Karpas-422 (cell line): ENCODE data around the gene EXOC6. TPM values are rescaled to one million over a fixed set of nuclear protein-coding genes. Genes with fewer than 3 reads are reported as not detected.
"Not testable (repeated sequence)": the region's sequence is repeated elsewhere in the genome, so short reads cannot be mapped to it uniquely, and the experiment has no call there.

Experiments used
- DNase-seq: peaks from one replicate; pipeline ENCODE4 v3.0.0-alpha.2; 2015
- H2AFZ ChIP-seq: fragments of 200-600 bp; sonication (generic); 2 replicates; pipeline ENCODE4 v1.6.1; 2014; ENCODE audit warnings: antibody characterized with exemption, low read length, mixed read lengths
- H3K27ac ChIP-seq: fragments of 200-600 bp; sonication (generic); 2 replicates; pipeline ENCODE4 v1.5.1; 2014; ENCODE audit warnings: mild to moderate bottlenecking, low read length, moderate library complexity
- H3K27me3 ChIP-seq: fragments of 200-600 bp; sonication (generic); 2 replicates; pipeline ENCODE4 v1.6.1; 2014; ENCODE audit warnings: low read length, mixed read lengths
- H3K36me3 ChIP-seq: fragments of 200-600 bp; sonication (generic); 2 replicates; pipeline ENCODE4 v1.6.1; 2014; ENCODE audit warnings: low read length, mixed read lengths; ENCODE audit not compliant: insufficient read depth
- H3K4me1 ChIP-seq: fragments of 200-600 bp; sonication (generic); 2 replicates; pipeline ENCODE4 v1.6.1; 2014; ENCODE audit warnings: mild to moderate bottlenecking, low read length, mixed read lengths
- H3K4me2 ChIP-seq: fragments of 200-600 bp; sonication (generic); 2 replicates; pipeline ENCODE4 v1.6.1; 2014; ENCODE audit warnings: low read length, low read depth, mild to moderate bottlenecking; ENCODE audit not compliant: poor library complexity, severe bottlenecking
- H3K4me3 ChIP-seq: fragments of 200-600 bp; sonication (generic); 2 replicates; pipeline ENCODE4 v1.5.1; 2014; ENCODE audit warnings: mild to moderate bottlenecking, antibody characterized with exemption, low read length, mixed read lengths
- H3K79me2 ChIP-seq: fragments of 200-600 bp; sonication (generic); 2 replicates; pipeline ENCODE4 v1.6.1; 2014; ENCODE audit warnings: mild to moderate bottlenecking, low read length, mixed read lengths
- H3K9ac ChIP-seq: fragments of 200-600 bp; sonication (generic); 2 replicates; pipeline ENCODE4 v1.6.0; 2014; ENCODE audit warnings: low read length
- H3K9me2 ChIP-seq: fragments of 200-600 bp; sonication (generic), shearing (Covaris generic); replicated peaks from 2 replicates; pipeline ENCODE4 v1.6.0; 2014; ENCODE audit warnings: mild to moderate bottlenecking, low read length, moderate library complexity; ENCODE audit not compliant: insufficient read depth
- H3K9me3 ChIP-seq: fragments of 300-700, 200-600 bp; sonication (generic); 2 replicates; pipeline ENCODE4 v1.6.1; 2014; ENCODE audit warnings: low read length, mixed read lengths
- H4K20me1 ChIP-seq: fragments of 200-600 bp; sonication (generic); 2 replicates; pipeline ENCODE4 v1.6.1; 2014; ENCODE audit warnings: mild to moderate bottlenecking, antibody characterized with exemption, low read length, low read depth; ENCODE audit not compliant: insufficient read depth
- total RNA-seq: library from RNA; depleted of rRNA; stranded (reverse); fragments of >200 nt; shearing (Covaris generic); gene quantifications from 2 replicates; pipeline ENCODE4 v1.2.3, GENCODE V29; 2014; ENCODE audit warnings: low replicate concordance

The EXOC6 gene
- total RNA-seq, 1 experiment from 2014 or later = 18.0 TPM

DNA sequence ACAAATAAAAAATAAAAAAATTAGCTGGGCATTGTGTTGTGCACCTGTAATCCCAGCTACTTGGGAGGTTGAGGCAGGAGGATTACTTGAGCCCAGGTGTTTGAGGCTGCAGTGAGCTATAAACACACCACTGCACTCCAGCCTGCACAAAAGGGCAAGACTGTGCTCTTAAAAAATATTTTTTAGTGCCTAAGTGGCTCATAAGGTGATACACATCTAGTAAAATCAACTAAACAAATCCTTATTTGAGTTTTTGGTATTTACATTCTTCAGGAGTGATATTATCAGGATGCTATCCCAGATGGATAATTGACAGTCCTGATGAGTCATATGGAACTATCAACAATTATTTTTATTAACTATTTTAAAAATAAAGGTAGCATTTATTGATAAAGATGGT, 93.9 kb downstream of the EXOC6 start:
- Histone ChIP-seq H3K9me2 (no peaks in the 10 kb centered on the region), H4K20me1 (no peaks in the 10 kb centered on the region), H3K27ac (no peak overlapping the region), H3K4me1 (no peaks in the 10 kb centered on the region), H2AFZ (no peak overlapping the region), H3K36me3 (no peaks in the 10 kb centered on the region), H3K79me2 (no peaks in the 10 kb centered on the region), H3K4me2 (no peak overlapping the region), H3K9ac (no peak overlapping the region), H3K27me3 (no peaks in the 10 kb centered on the region), H3K4me3 (no peak overlapping the region), H3K9me3 (no peaks in the 10 kb centered on the region)
- DNase-seq = no peak

DNA sequence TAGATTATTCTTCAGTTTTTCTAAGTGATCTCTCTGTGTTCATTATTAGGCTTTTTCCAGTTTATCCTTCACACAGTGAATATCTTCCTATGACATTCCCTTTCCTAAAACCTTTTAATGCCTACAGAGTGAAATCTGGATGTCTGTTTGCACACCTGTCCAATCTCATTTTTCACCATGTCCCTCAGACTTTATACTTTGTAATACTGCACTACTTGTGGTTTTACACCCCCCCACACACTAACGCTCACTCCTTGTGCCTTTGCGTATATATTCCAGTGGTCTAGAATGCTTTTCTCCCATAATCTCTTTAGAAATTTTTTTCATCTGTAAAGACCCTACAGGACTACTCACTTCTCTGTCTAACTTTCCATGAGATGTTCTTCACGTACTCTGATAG, 98.2 kb downstream of the EXOC6 start:
- Histone ChIP-seq H3K36me3 (no peaks in the 10 kb centered on the region), H3K27me3 (no peaks in the 10 kb centered on the region), H3K79me2 (no peaks in the 10 kb centered on the region), H3K4me2 (no peak overlapping the region), H3K9me2 (no peaks in the 10 kb centered on the region), H4K20me1 (no peaks in the 10 kb centered on the region), H3K4me3 (no peak overlapping the region), H2AFZ (no peak overlapping the region), H3K9ac (no peak overlapping the region), H3K4me1 (no peaks in the 10 kb centered on the region), H3K27ac (no peak overlapping the region), H3K9me3 (no peaks in the 10 kb centered on the region)
- no peak for DNase-seq

DNA sequence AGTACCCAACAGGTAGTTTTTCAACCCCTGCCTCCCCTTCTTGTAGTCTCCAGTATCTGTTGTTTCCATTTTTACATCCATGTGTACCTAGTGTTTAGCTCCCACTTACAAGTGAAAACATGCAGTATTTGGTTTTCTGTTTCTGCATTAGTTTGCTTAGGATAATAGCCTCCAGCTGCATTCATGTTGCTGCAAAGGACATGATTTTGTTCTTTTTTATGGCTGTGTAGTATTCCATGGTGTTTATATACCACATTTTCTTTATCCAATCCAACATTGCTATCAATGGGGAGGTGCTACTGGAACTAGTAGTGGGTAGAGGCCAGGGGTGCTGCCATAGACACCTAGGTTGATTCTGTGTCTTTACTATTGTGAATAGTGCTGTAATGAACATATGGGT, 104.3 kb downstream of the EXOC6 start:
- not testable (repeated sequence) for H3K4me2 ChIP-seq, H3K4me1 ChIP-seq, H3K9ac ChIP-seq, H2AFZ ChIP-seq, H3K36me3 ChIP-seq, H3K27ac ChIP-seq, H3K4me3 ChIP-seq, H3K79me2 ChIP-seq, H3K9me2 ChIP-seq, H3K27me3 ChIP-seq, H3K9me3 ChIP-seq, DNase-seq, H4K20me1 ChIP-seq

DNA sequence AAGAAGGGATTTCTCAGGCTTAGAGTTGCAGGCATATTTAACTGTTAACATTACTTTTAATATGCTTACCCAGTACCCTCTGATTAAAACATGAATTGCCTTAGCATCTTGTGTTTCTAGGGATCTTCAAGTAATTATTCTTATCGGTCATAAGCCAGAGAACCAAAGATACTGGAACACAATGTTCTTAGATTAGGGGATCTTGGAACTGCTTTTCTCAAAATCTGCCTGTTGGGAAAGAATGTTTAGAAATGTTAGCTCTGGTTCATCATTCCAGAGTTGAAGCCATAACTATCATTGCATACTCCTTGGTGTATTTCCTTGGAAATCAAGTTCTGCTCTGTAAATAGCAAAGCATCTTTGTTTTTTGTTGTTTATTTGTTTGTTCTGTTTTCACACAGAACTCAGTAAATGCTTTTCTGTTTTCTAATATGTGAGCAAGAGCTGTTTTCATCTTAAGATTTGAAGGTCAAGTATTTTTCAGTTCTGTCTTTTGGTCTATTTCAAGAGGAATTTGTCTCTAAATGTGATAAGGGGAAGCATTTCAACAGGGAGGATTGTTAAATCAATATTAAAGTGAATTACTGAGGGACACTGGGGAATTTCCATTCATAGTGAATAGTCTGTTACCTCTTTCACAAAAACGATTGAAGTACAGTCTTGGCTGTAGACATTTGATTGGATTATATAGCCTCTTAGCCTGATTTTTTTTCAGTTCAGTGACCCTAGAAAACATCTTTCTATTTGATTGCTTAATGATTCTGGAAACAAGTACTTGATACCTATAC, 109.1 kb downstream of the EXOC6 start:
- Histone ChIP-seq H3K9me3 (no peaks in the 10 kb centered on the region), H3K27ac (no peak overlapping the region), H3K4me2 (no peak overlapping the region), H3K27me3 (no peaks in the 10 kb centered on the region), H4K20me1 (no peaks in the 10 kb centered on the region), H3K36me3 (no peaks in the 10 kb centered on the region), H3K4me3 (no peak overlapping the region), H3K9ac (no peak overlapping the region), H3K79me2 (no peaks in the 10 kb centered on the region), H3K9me2 (no peaks in the 10 kb centered on the region), H3K4me1 (no peaks in the 10 kb centered on the region), H2AFZ (no peak overlapping the region)
- DNase-seq = no peak

DNA sequence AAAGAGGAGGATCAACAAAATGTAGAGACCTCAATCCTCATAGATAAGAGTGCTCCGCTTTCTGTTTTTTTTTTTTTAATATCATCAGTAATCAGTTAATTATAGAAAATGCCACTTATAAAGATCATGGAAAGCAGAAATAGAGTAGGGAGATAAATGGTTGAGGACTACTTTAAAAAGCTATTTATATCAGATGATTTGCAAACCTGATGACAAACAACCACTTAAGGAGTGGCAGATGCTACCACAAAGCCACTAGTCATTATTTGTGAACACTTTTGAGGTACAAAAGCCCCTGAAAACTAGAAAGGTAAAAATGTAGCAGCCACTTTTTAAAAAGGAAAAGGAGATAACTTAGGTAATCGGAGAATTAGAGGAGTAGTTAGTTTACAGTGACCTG, 113.3 kb downstream of the EXOC6 start:
- no peaks in the 10 kb centered on the region for H3K36me3 ChIP-seq
- no peak for DNase-seq
- no peaks in the 10 kb centered on the region for H4K20me1 ChIP-seq
- H3K9ac ChIP-seq = no peak overlapping the region
- peaks cover 12% of the 10 kb centered on the region for H3K4me1 ChIP-seq
- H2AFZ ChIP-seq = no peak overlapping the region
- no peaks in the 10 kb centered on the region for H3K79me2 ChIP-seq
- no peaks in the 10 kb centered on the region for H3K9me3 ChIP-seq
- no peak overlapping the region for H3K4me2 ChIP-seq
- no peak overlapping the region for H3K27ac ChIP-seq
- H3K4me3 ChIP-seq = no peak overlapping the region
- no peaks in the 10 kb centered on the region for H3K27me3 ChIP-seq
- H3K9me2 ChIP-seq = no peaks in the 10 kb centered on the region

DNA sequence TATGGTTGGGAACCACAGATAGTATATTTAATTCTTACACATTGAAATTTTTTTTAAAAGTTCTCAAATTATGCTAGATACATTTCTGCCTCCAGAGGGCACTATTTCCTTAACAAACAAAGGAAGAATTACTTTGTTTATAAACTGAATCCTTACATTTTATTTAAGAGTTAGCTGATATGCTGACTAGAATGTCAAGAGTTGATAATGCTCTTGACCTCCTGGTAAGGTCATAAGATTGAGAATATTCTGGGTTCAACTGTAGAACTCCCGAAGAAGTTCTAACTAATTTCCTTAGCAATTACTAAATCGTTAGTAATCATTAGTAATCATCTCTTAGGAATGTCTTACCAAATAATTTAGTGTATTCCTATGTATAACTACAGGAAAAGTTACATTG, 117.0 kb downstream of the EXOC6 start:
- no peaks in the 10 kb centered on the region for H3K36me3 ChIP-seq
- H3K79me2 ChIP-seq = no peaks in the 10 kb centered on the region
- no peaks in the 10 kb centered on the region for H3K9me2 ChIP-seq
- no peaks in the 10 kb centered on the region for H4K20me1 ChIP-seq
- no peak overlapping the region for H3K9ac ChIP-seq
- H3K27me3 ChIP-seq = no peaks in the 10 kb centered on the region
- H3K9me3 ChIP-seq = no peaks in the 10 kb centered on the region
- H3K4me1 ChIP-seq = peaks cover 12% of the 10 kb centered on the region
- no peak overlapping the region for H3K27ac ChIP-seq
- no peak overlapping the region for H2AFZ ChIP-seq
- H3K4me3 ChIP-seq = no peak overlapping the region
- DNase-seq = peak; percentile 70
- H3K4me2 ChIP-seq = peak overlapping the region; percentile 35

DNA sequence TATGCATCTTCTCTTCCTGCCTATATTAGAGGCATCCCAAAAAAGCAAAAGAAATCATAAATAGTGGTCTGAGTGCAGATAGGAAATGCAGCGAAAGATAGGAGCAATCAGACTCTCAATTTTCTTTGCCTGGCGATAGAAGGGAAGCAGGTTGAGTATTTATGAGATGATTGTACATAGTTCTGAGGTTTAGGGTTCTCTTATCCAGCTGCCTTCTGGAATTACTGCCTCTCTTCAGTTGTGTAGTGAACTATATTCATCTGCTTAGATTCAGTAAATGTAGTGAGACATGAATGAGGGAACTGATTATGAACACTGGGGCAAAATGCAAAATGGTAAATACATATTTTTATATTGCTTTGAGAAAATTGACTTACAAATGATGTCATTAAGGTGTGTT, 119.3 kb downstream of the EXOC6 start:
- Histone ChIP-seq H3K9me3 (no peaks in the 10 kb centered on the region), H3K9ac (no peak overlapping the region), H3K36me3 (no peaks in the 10 kb centered on the region), H2AFZ (no peak overlapping the region), H3K9me2 (no peaks in the 10 kb centered on the region), H3K27me3 (no peaks in the 10 kb centered on the region), H3K4me3 (no peak overlapping the region), H3K27ac (no peak overlapping the region), H4K20me1 (no peaks in the 10 kb centered on the region), H3K79me2 (no peaks in the 10 kb centered on the region), H3K4me2 (no peak overlapping the region), H3K4me1 (peaks cover 11% of the 10 kb centered on the region)
- no peak for DNase-seq

DNA sequence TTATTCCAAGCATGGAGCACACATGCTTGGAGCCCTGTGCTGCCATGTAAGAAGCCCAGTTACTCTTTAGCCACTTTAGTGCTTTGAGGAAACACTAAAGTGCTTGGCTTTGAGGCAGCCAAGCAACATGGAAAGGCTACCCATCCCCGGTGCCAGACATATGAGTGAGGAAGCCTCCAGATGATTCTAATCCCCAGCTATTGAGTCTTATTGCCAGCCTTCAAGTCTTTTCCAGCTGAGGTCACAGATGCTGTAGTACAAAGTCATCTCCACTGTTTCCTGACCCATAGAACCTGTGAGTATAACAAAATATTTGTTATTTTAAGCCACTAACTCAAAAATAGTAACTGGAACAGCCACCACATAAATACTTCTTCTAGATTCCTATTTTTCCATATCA, 120.8 kb downstream of the EXOC6 start:
- Histone ChIP-seq H3K79me2 (no peaks in the 10 kb centered on the region), H3K36me3 (no peaks in the 10 kb centered on the region), H4K20me1 (no peaks in the 10 kb centered on the region), H3K9me3 (no peaks in the 10 kb centered on the region), H3K4me2 (no peak overlapping the region), H2AFZ (no peak overlapping the region), H3K27me3 (no peaks in the 10 kb centered on the region), H3K4me3 (no peak overlapping the region), H3K27ac (no peak overlapping the region), H3K4me1 (peaks cover 6% of the 10 kb centered on the region), H3K9me2 (no peaks in the 10 kb centered on the region), H3K9ac (no peak overlapping the region)
- DNase-seq = no peak
